WERI-Rb-1 (cell line): ENCODE results near the gene PRR3.

Experiments
- DNase-seq: peaks from one replicate; pipeline ENCODE4 v3.0.0-alpha.2; 2020
- H3K27ac ChIP-seq: fragments of 250-450 bp; sonication (Bioruptor Pico); 2 replicates; pipeline ENCODE4 v1.5.1; 2020; ENCODE audit warnings: mild to moderate bottlenecking, moderate library complexity
- H3K27me3 ChIP-seq: fragments of 250-450 bp; sonication (Bioruptor Pico); 2 replicates; pipeline ENCODE4 v1.5.1; 2021; ENCODE audit warnings: mild to moderate bottlenecking, low read depth, moderate library complexity; ENCODE audit not compliant: insufficient read depth, severe bottlenecking
- H3K36me3 ChIP-seq: fragments of 250-450 bp; sonication (Bioruptor Pico); 2 replicates; pipeline ENCODE4 v1.5.1; 2020; ENCODE audit warnings: mild to moderate bottlenecking, moderate library complexity
- H3K4me3 ChIP-seq: 2 replicates; pipeline ENCODE4 v1.5.1; 2011; ENCODE audit warnings: low read depth, mild to moderate bottlenecking, control low read depth, low read length
- H3K9me3 ChIP-seq: fragments of 250-450 bp; sonication (Bioruptor Pico); 2 replicates; pipeline ENCODE4 v1.5.1; 2021; ENCODE audit warnings: mild to moderate bottlenecking, moderate library complexity; ENCODE audit not compliant: severe bottlenecking
- CTCF ChIP-seq: IDR thresholded peaks from 2 replicates; pipeline ENCODE4 v1.5.1; 2011; ENCODE audit warnings: low read depth, mild to moderate bottlenecking, control low read depth, inconsistent platforms, low read length

The PRR3 gene

GRCh38 chr6:30600451-30600961 lies 43.4 kb downstream of the PRR3 start:
- Histone ChIP-seq H3K27me3 (no peaks in the 10 kb centered on the region), H3K9me3 (no peaks in the 10 kb centered on the region), H3K27ac (no peak overlapping the region), H3K4me3 (no peak overlapping the region), H3K36me3 (peaks cover 80% of the 10 kb centered on the region)
- no peak for TF ChIP-seq CTCF
- no peak for DNase-seq

GRCh38 chr6:30601436-30601814 lies 44.3 kb downstream of the PRR3 start:
- no peak for TF ChIP-seq CTCF
- DNase-seq, result no peak
- no peak overlapping the region for H3K27ac ChIP-seq
- H3K4me3 ChIP-seq, result no peak overlapping the region
- H3K27me3 ChIP-seq, result no peaks in the 10 kb centered on the region
- peaks cover 87% of the 10 kb centered on the region for H3K36me3 ChIP-seq
- no peaks in the 10 kb centered on the region for H3K9me3 ChIP-seq

GRCh38 chr6:30601815-30602641 lies 44.9 kb downstream of the PRR3 start:
- Histone ChIP-seq H3K4me3 (no peak overlapping the region), H3K27ac (no peak overlapping the region), H3K36me3 (peaks cover 90% of the 10 kb centered on the region), H3K27me3 (no peaks in the 10 kb centered on the region), H3K9me3 (no peaks in the 10 kb centered on the region)
- no peak for DNase-seq
- TF ChIP-seq CTCF, result no peak

- DNase-seq, result no peak
Measured at GRCh38 chr6:30603961-30604360, 46.9 kb downstream of the PRR3 start.

GRCh38 chr6:30610065-30610464 lies 53.0 kb downstream of the PRR3 start:
- no peak overlapping the region for H3K27ac ChIP-seq
- no peak for DNase-seq
- H3K4me3 ChIP-seq, result no peak overlapping the region
- peaks cover 79% of the 10 kb centered on the region for H3K36me3 ChIP-seq
- H3K9me3 ChIP-seq, result no peaks in the 10 kb centered on the region
- H3K27me3 ChIP-seq, result no peaks in the 10 kb centered on the region
- no peak for TF ChIP-seq CTCF

More at GRCh38 chr6:30603961-30604360, 46.9 kb downstream of the PRR3 start:
- Histone ChIP-seq H3K36me3 (peaks cover 97% of the 10 kb centered on the region), H3K4me3 (no peak overlapping the region), H3K9me3 (no peaks in the 10 kb centered on the region), H3K27me3 (no peaks in the 10 kb centered on the region), H3K27ac (no peak overlapping the region)
- no peak for TF ChIP-seq CTCF
